ENCODE results near the gene BMERB1. TPM values are rescaled to one million over a fixed set of nuclear protein-coding genes. Genes with fewer than 3 reads are reported as not detected.
"Not testable (repeated sequence)": the region's sequence is repeated elsewhere in the genome, so short reads cannot be mapped to it uniquely, and the experiment has no call there.

BMERB1 gene
- total RNA-seq, 1 donor from 2014 or later: 47.9 TPM

DNA sequence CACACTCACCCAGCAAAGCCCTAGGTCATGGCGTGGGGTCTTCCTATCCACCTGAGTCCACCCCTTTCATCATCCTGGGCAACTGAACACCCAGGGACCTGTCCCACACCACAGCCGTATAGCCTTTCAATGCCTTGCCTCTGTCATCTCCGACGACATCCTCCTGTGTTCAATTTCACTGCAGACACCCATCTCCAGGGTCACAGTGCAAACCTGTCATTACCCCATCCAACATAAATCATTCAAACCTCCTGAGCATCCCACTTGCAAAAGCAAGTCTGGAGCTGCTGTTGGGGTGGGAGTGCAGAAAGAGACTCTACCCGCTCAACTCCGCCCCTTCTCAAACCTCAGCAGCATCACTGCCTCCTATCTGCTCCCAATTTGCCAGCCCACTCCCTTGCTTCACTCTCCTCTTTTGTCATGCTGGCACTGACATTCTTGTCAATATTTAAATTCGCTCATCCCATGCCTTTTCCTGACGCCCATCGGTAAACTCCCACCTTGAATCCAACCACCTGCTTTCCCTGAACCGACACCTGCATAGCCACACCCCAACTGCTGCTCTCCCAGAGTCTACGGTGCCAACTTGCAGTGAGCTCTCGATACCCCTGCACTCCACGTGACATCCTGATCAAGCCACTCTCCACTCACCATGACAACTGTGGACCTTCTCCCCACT is 171.6 kb downstream of the BMERB1 start:
- no peaks in the 10 kb centered on the region for H3K9me3 Mint-ChIP-seq (ENCODE audit: unreplicated experiment)
- H3K36me3 Mint-ChIP-seq (ENCODE audit: unreplicated experiment): peaks cover 82% of the 10 kb centered on the region
- no peak for DNase-seq (ENCODE audit: extremely low spot score, unreplicated experiment)
- H3K4me1 Mint-ChIP-seq (ENCODE audit: unreplicated experiment): no peaks in the 10 kb centered on the region
- H3K27ac Mint-ChIP-seq (ENCODE audit: unreplicated experiment): no peak overlapping the region
- TF ChIP-seq CTCF (IDR thresholded peaks at IDR 0.05): no peak
- no peak overlapping the region for H3K4me3 Mint-ChIP-seq (ENCODE audit: unreplicated experiment)
- no peaks in the 10 kb centered on the region for H3K27me3 Mint-ChIP-seq (ENCODE audit: unreplicated experiment)

- Mint-ChIP-seq H3K4me1 (ENCODE audit: unreplicated experiment) (no peaks in the 10 kb centered on the region), H3K9me3 (ENCODE audit: unreplicated experiment) (no peaks in the 10 kb centered on the region), H3K27ac (ENCODE audit: unreplicated experiment) (no peak overlapping the region), H3K4me3 (ENCODE audit: unreplicated experiment) (no peak overlapping the region), H3K27me3 (ENCODE audit: unreplicated experiment) (no peaks in the 10 kb centered on the region), H3K36me3 (ENCODE audit: unreplicated experiment) (peaks cover 78% of the 10 kb centered on the region)
- TF ChIP-seq CTCF (IDR thresholded peaks at IDR 0.05): no peak
- DNase-seq (ENCODE audit: extremely low spot score, unreplicated experiment): no peak
Measured at GRCh38 chr16:15606518-15607220, 172.3 kb downstream of the BMERB1 start.

DNA sequence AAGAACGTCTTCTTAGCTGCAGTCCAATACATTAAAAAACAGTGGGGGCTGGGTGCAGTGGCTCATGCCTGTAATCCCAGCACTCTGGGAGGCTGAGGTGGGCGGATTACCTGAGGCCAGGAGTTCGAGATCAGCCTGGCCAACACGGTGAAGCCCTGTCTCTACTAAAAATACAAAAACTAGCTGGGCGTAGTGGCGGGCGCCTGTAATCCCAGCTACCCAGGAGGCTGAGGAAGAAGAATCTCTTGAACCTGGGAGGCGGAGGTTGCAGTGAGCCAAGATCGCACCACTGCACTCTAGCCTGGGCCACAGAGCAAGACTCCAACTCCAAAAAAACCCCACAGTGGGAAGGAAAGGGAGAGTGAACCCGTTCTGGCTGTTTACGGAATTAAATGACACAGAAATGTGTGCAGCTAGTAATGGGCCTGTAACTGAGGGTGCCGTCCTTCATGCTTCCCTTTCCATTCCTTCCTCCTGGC is 172.9 kb downstream of the BMERB1 start:
- not testable (repeated sequence) for H3K4me3 Mint-ChIP-seq (ENCODE audit: unreplicated experiment); H3K27ac Mint-ChIP-seq (ENCODE audit: unreplicated experiment); H3K9me3 Mint-ChIP-seq (ENCODE audit: unreplicated experiment); H3K27me3 Mint-ChIP-seq (ENCODE audit: unreplicated experiment); DNase-seq (ENCODE audit: extremely low spot score, unreplicated experiment); H3K4me1 Mint-ChIP-seq (ENCODE audit: unreplicated experiment)
- H3K36me3 Mint-ChIP-seq (ENCODE audit: unreplicated experiment): peaks cover 75% of the 10 kb centered on the region

GRCh38 chr16:15607700-15608396 is 173.5 kb downstream of the BMERB1 start:
- no peak overlapping the region for H3K4me3 Mint-ChIP-seq (ENCODE audit: unreplicated experiment)
- H3K9me3 Mint-ChIP-seq (ENCODE audit: unreplicated experiment): no peaks in the 10 kb centered on the region
- no peak for DNase-seq (ENCODE audit: extremely low spot score, unreplicated experiment)
- no peak for TF ChIP-seq CTCF (IDR thresholded peaks at IDR 0.05)
- no peaks in the 10 kb centered on the region for H3K27me3 Mint-ChIP-seq (ENCODE audit: unreplicated experiment)
- H3K36me3 Mint-ChIP-seq (ENCODE audit: unreplicated experiment): peaks cover 76% of the 10 kb centered on the region
- no peaks in the 10 kb centered on the region for H3K4me1 Mint-ChIP-seq (ENCODE audit: unreplicated experiment)
- no peak overlapping the region for H3K27ac Mint-ChIP-seq (ENCODE audit: unreplicated experiment)

GRCh38 chr16:15608398-15609285 is 174.3 kb downstream of the BMERB1 start:
- H3K27me3 Mint-ChIP-seq (ENCODE audit: unreplicated experiment): no peaks in the 10 kb centered on the region
- peaks cover 73% of the 10 kb centered on the region for H3K36me3 Mint-ChIP-seq (ENCODE audit: unreplicated experiment)

More at GRCh38 chr16:15608398-15609285, 174.3 kb downstream of the BMERB1 start:
- Mint-ChIP-seq H3K4me1 (ENCODE audit: unreplicated experiment) (no peaks in the 10 kb centered on the region), H3K4me3 (ENCODE audit: unreplicated experiment) (no peak overlapping the region), H3K9me3 (ENCODE audit: unreplicated experiment) (no peaks in the 10 kb centered on the region), H3K27ac (ENCODE audit: unreplicated experiment) (no peak overlapping the region)
- no peak for TF ChIP-seq CTCF (IDR thresholded peaks at IDR 0.05)
- DNase-seq (ENCODE audit: extremely low spot score, unreplicated experiment): no peak
